ENCODE data around the gene ADCYAP1R1.

Gene ADCYAP1R1

DNA sequence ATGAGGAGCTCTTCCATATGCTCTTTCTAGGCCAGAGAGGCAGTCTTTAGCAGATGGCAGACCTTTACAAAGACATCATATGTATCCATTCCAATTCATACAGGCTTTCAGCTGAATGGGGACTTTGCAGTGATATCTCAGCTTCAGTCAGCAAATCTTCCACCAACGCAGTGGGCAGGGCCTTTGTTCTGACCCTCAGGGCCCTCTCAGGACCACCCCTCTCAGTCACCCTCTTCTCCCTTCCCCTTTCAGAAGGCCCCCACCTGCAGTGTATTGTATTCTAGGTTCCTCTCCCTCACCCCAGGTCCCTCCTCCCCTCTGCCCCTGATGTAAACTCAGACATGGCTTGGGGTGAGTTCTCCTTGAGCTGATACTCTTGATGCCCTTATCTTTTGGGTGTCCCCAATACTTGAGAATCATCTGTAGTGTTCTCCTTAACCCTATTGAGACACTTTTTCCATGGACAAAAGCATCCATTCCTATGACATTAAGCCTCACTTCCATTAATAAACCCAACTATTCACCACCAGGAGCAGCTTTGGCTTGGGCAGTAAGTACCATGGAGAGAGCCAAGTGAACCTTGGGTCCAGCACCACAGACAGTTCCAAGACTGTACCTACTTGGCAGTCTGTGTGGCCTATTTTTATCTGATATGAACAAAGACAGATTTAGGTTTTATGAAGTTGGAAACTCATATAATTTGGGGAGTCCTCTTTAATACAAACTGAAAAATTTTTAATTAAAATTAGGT lies 62.7 kb downstream of the ADCYAP1R1 start:
- Histone ChIP-seq H3K27me3 (ENCODE audit: control insufficient read depth, insufficient read depth, low read length) (no peaks in the 10 kb centered on the region), H3K27ac (ENCODE audit: low read length) (no peak overlapping the region), H3K36me3 (ENCODE audit: control insufficient read depth, low read depth, low read length) (no peaks in the 10 kb centered on the region), H3K9me3 (ENCODE audit: control insufficient read depth, low read depth, low read length) (no peaks in the 10 kb centered on the region), H3K4me3 (ENCODE audit: low read length) (no peak overlapping the region), H3K9ac (ENCODE audit: low read length) (no peak overlapping the region), H3K4me1 (ENCODE audit: control insufficient read depth, low read depth, low read length) (no peaks in the 10 kb centered on the region)

DNA sequence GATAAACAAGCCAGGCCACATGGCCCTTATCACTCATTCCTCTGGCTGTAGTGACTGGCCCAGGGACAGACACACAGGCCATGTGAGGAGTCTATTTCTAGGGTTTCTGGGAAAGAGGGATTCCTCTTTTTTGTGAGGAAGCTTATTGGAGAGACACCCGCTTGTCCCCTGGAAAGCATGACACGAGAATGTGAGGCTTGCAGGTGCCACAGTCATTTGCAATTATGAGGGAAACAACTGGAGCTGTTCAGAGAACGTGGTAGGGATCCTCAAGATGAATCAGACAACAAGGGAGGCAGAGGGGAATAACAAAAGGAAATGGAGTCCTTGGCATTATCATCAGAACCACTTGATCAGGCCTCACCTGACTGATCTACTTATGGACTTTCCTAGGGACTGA lies 64.5 kb downstream of the ADCYAP1R1 start:
- Histone ChIP-seq H3K9me3 (ENCODE audit: control insufficient read depth, low read depth, low read length) (no peaks in the 10 kb centered on the region), H3K27ac (ENCODE audit: low read length) (no peak overlapping the region), H3K36me3 (ENCODE audit: control insufficient read depth, low read depth, low read length) (no peaks in the 10 kb centered on the region), H3K9ac (ENCODE audit: low read length) (no peak overlapping the region), H3K4me1 (ENCODE audit: control insufficient read depth, low read depth, low read length) (no peaks in the 10 kb centered on the region), H3K27me3 (ENCODE audit: control insufficient read depth, insufficient read depth, low read length) (no peaks in the 10 kb centered on the region), H3K4me3 (ENCODE audit: low read length) (no peak overlapping the region)

DNA sequence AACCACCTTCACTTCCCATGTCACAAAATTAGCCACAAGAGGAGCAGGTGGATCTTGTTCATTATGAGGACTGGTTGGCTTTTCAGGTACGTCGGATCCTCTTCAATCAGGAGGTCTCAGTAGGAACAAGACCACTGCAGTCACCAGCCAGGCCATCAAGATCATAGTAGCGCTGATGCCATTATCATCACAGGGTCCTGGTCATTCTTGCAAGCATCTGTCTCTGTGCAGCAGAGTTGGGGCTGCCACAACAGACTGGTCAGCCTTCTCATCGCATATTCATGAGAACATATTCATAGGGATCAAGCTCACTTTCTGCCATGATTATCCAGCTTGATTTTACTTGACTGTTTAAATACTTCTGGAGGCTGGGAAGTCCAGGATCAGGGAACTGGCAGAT lies 67.1 kb downstream of the ADCYAP1R1 start:
- H3K27me3 ChIP-seq (ENCODE audit: control insufficient read depth, insufficient read depth, low read length): no peaks in the 10 kb centered on the region
- H3K9me3 ChIP-seq (ENCODE audit: control insufficient read depth, low read depth, low read length): no peaks in the 10 kb centered on the region
- no peak overlapping the region for H3K9ac ChIP-seq (ENCODE audit: low read length)
- peaks cover 6% of the 10 kb centered on the region for H3K4me1 ChIP-seq (ENCODE audit: control insufficient read depth, low read depth, low read length)
- H3K36me3 ChIP-seq (ENCODE audit: control insufficient read depth, low read depth, low read length): no peaks in the 10 kb centered on the region
- H3K27ac ChIP-seq (ENCODE audit: low read length): no peak overlapping the region
- no peak overlapping the region for H3K4me3 ChIP-seq (ENCODE audit: low read length)

DNA sequence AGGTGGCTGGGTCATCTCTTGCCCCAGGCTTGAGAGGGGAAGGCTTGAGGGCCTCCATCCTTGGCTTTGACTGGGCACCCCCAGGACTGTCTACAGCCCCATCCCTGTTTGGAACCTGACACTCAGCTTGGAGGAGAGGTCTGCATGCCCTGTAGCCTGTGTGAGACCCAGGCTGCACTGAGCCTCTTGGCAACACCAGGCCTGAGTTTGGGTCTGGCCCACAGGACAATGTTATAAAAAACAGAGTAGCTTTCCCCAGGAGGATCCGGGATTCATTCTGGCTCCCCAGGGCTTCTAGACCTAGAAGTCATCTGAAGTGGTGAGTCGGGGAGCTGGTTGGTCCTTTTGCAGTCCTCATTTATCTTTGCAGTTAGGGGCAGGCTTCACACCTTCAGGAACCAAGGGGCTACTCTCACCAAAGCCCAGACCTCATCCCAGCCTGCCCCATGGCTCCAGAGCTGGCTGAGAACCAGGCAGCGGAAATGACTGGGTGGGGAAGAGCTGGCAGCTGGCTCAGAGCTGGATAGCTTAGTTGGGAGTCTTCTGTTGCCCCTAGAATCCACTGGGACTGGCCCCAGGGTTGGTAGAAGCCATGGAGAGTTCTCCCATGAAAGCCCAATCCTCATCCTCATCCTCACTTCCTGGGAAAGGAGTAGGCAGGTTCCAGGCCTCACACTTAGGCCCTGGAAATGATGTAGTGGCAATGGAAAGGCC lies 68.8 kb downstream of the ADCYAP1R1 start:
- Histone ChIP-seq H3K4me1 (ENCODE audit: control insufficient read depth, low read depth, low read length) (peaks cover 6% of the 10 kb centered on the region), H3K9ac (ENCODE audit: low read length) (no peak overlapping the region), H3K36me3 (ENCODE audit: control insufficient read depth, low read depth, low read length) (no peaks in the 10 kb centered on the region), H3K27me3 (ENCODE audit: control insufficient read depth, insufficient read depth, low read length) (no peaks in the 10 kb centered on the region), H3K27ac (ENCODE audit: low read length) (no peak overlapping the region), H3K4me3 (ENCODE audit: low read length) (no peak overlapping the region), H3K9me3 (ENCODE audit: control insufficient read depth, low read depth, low read length) (no peaks in the 10 kb centered on the region)

DNA sequence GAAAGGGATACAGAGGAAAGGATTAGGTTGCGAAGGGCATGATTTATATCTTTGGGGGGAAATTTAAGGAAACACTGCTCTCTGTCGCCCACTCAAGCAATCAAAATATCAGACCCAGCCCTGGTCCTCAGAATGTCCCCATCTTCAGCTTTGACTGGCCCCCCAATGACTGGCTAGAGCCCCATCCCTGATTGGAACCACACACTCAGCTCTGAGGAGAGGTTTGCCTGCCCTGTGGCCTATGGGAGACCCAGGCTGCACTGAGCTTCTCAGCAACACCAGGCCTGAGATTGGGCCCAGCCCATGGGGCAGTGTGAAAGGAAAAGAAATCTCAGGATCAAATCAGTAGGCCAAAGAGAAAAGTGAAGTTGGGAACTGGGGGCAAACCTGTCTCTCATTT lies 69.5 kb downstream of the ADCYAP1R1 start:
- Histone ChIP-seq H3K9me3 (ENCODE audit: control insufficient read depth, low read depth, low read length) (no peaks in the 10 kb centered on the region), H3K27ac (ENCODE audit: low read length) (no peak overlapping the region), H3K9ac (ENCODE audit: low read length) (no peak overlapping the region), H3K4me3 (ENCODE audit: low read length) (no peak overlapping the region), H3K36me3 (ENCODE audit: control insufficient read depth, low read depth, low read length) (no peaks in the 10 kb centered on the region), H3K4me1 (ENCODE audit: control insufficient read depth, low read depth, low read length) (peaks cover 6% of the 10 kb centered on the region), H3K27me3 (ENCODE audit: control insufficient read depth, insufficient read depth, low read length) (no peaks in the 10 kb centered on the region)

DNA sequence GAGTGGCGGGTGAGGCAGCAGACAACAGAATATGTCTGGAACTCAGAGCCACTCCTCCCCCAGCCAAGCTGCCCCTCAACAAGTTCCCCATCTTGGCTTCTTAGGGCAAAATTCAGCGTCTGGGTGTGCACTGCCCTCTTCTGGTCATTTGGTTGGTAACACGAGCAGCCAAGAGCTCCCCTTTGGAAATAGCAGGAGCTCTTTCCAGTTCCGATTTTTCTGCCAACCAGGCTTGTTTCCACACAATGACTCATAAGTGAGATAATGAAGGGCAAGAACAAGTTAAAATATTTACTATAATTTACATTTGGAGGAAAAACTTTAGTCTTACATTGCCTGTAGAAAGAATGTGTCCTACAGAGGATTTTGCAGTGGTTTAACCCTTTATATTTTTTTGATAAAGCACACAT lies 70.5 kb downstream of the ADCYAP1R1 start:
- no peak overlapping the region for H3K27ac ChIP-seq (ENCODE audit: low read length)
- H3K4me3 ChIP-seq (ENCODE audit: low read length): no peak overlapping the region
- no peaks in the 10 kb centered on the region for H3K36me3 ChIP-seq (ENCODE audit: control insufficient read depth, low read depth, low read length)
- H3K9me3 ChIP-seq (ENCODE audit: control insufficient read depth, low read depth, low read length): no peaks in the 10 kb centered on the region
- H3K4me1 ChIP-seq (ENCODE audit: control insufficient read depth, low read depth, low read length): peaks cover 6% of the 10 kb centered on the region
- H3K9ac ChIP-seq (ENCODE audit: low read length): no peak overlapping the region
- H3K27me3 ChIP-seq (ENCODE audit: control insufficient read depth, insufficient read depth, low read length): no peaks in the 10 kb centered on the region

DNA sequence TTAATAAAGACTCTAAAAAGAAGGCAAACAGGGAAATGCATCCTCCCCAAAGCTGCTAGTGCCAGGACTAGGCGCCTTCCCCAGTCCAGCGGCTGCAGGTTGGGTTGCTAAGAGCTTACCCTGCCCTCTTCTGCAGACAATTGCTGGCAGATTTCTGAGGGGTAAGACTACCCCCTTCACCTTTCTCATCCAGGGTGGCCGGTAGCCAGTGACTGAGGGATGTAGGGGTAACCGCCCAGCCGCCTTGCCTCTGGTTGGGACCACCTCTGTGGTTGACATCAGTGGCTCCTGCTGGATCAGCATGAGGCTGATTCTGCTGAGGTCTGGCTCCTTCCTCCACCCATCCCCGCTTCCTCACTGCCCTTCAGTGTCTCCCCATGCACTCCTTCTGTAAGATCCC lies 71.2 kb downstream of the ADCYAP1R1 start:
- Histone ChIP-seq H3K36me3 (ENCODE audit: control insufficient read depth, low read depth, low read length) (no peaks in the 10 kb centered on the region), H3K9ac (ENCODE audit: low read length) (no peak overlapping the region), H3K9me3 (ENCODE audit: control insufficient read depth, low read depth, low read length) (no peaks in the 10 kb centered on the region), H3K4me3 (ENCODE audit: low read length) (no peak overlapping the region), H3K27me3 (ENCODE audit: control insufficient read depth, insufficient read depth, low read length) (no peaks in the 10 kb centered on the region), H3K27ac (ENCODE audit: low read length) (no peak overlapping the region), H3K4me1 (ENCODE audit: control insufficient read depth, low read depth, low read length) (peaks cover 6% of the 10 kb centered on the region)

DNA sequence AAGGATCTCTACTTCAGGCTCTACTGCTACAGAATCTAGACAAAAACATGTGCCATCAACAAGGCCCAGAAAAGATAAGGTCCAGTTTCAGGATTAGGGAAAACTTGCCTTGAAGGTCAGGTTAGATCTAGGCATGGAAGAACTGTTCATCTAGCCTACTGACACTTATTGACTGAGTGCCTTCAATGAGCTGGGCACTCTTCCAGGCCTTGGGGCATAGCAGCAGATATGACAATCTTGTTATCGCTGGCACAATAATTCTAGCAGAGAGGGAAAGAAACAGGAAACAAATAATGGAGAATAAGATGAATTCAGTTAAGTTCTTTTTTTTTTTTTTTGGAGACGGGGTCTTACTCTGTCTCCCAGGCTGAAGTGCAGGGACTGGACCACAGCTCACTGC lies 71.6 kb downstream of the ADCYAP1R1 start:
- Histone ChIP-seq H3K36me3 (ENCODE audit: control insufficient read depth, low read depth, low read length) (no peaks in the 10 kb centered on the region), H3K4me1 (ENCODE audit: control insufficient read depth, low read depth, low read length) (peaks cover 6% of the 10 kb centered on the region), H3K27ac (ENCODE audit: low read length) (no peak overlapping the region), H3K27me3 (ENCODE audit: control insufficient read depth, insufficient read depth, low read length) (no peaks in the 10 kb centered on the region), H3K9ac (ENCODE audit: low read length) (no peak overlapping the region), H3K4me3 (ENCODE audit: low read length) (no peak overlapping the region), H3K9me3 (ENCODE audit: control insufficient read depth, low read depth, low read length) (no peaks in the 10 kb centered on the region)

DNA sequence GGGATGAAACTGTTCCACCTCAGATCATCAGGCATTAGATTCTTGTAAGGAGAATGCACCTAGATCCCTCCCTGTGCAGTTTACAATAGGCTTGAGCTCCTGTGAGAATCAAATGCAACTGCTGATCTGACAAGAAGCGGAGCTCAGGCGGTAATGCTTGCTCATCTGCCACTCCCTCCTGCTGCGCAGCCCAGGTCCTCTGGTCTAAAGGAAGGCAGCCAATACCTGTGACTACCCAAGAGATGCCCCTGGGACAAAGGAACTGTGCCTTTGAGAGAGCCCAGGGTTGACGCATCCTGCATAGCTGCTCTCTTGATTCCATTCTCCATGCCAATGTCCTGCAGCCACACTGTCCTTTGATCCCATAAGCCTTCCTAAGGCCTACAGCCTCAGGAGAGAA lies 73.1 kb downstream of the ADCYAP1R1 start:
- Histone ChIP-seq H3K27me3 (ENCODE audit: control insufficient read depth, insufficient read depth, low read length) (no peaks in the 10 kb centered on the region), H3K4me3 (ENCODE audit: low read length) (no peak overlapping the region), H3K9me3 (ENCODE audit: control insufficient read depth, low read depth, low read length) (no peaks in the 10 kb centered on the region), H3K36me3 (ENCODE audit: control insufficient read depth, low read depth, low read length) (no peaks in the 10 kb centered on the region), H3K27ac (ENCODE audit: low read length) (no peak overlapping the region), H3K4me1 (ENCODE audit: control insufficient read depth, low read depth, low read length) (peaks cover 6% of the 10 kb centered on the region), H3K9ac (ENCODE audit: low read length) (no peak overlapping the region)

DNA sequence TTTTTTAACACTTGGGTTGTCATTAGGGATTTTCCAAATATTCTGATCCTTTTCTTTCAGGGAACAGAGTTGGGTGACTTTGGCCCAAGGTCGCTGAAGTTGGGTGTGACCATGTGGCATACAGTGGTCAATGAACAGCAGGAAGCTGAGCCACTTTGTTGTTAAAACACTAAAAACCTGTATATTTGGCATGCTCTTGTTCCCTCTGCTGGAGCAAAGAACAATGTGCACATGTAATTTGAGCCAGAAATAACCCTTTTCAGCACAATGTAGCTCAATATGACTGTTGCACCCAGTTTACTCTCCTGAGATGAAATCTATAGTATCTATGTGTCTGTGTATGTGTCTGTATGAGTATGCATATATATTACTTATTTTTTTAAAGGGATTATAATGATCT lies 74.9 kb downstream of the ADCYAP1R1 start:
- Histone ChIP-seq H3K9me3 (ENCODE audit: control insufficient read depth, low read depth, low read length) (no peaks in the 10 kb centered on the region), H3K9ac (ENCODE audit: low read length) (no peak overlapping the region), H3K36me3 (ENCODE audit: control insufficient read depth, low read depth, low read length) (no peaks in the 10 kb centered on the region), H3K27me3 (ENCODE audit: control insufficient read depth, insufficient read depth, low read length) (no peaks in the 10 kb centered on the region), H3K27ac (ENCODE audit: low read length) (no peak overlapping the region), H3K4me1 (ENCODE audit: control insufficient read depth, low read depth, low read length) (peaks cover 6% of the 10 kb centered on the region), H3K4me3 (ENCODE audit: low read length) (no peak overlapping the region)

DNA sequence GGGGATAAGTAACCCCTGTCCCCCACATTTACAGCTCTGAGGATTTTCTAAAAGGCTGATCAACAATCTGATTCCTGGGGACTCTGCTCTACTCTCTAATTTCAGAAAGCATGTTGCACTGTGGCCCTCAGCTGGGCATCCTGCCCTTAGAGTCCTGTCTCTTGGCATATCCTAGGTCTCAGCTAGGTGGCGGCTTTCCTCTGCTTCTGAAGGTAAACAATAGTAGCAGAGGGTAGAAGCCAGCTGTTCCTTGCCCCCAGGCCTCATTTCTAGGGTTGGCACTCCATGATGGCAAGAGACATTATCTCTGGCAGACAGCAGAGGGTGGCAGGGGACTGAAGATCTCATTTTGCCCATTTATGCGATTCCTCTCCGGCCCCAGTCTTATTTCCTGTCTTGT lies 77.0 kb downstream of the ADCYAP1R1 start:
- Histone ChIP-seq H3K36me3 (ENCODE audit: control insufficient read depth, low read depth, low read length) (no peaks in the 10 kb centered on the region), H3K27me3 (ENCODE audit: control insufficient read depth, insufficient read depth, low read length) (no peaks in the 10 kb centered on the region), H3K9me3 (ENCODE audit: control insufficient read depth, low read depth, low read length) (no peaks in the 10 kb centered on the region), H3K27ac (ENCODE audit: low read length) (no peak overlapping the region), H3K9ac (ENCODE audit: low read length) (no peak overlapping the region), H3K4me3 (ENCODE audit: low read length) (no peak overlapping the region), H3K4me1 (ENCODE audit: control insufficient read depth, low read depth, low read length) (no peaks in the 10 kb centered on the region)

DNA sequence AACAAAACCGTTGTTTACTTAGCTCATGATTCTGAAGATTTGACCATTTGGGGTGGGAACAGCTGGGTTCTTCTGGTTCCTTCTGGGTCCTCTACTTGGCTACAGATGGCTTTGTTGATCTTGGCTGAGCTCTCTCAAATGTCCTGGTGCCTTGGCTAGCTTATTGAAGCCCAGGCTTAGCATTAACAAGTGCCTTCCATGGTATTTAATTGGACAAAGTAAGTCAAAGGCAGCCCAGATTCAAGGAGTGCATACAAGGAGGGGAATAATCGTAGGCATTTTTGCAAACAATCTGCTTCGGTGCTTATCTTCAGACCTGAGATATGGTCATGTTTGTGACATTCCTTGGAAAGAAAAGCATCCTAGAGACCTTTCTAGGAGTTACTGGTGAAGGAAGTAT lies 81.4 kb downstream of the ADCYAP1R1 start:
- H3K27ac ChIP-seq (ENCODE audit: low read length): no peak overlapping the region
- no peaks in the 10 kb centered on the region for H3K4me1 ChIP-seq (ENCODE audit: control insufficient read depth, low read depth, low read length)
- no peaks in the 10 kb centered on the region for H3K27me3 ChIP-seq (ENCODE audit: control insufficient read depth, insufficient read depth, low read length)
- H3K9me3 ChIP-seq (ENCODE audit: control insufficient read depth, low read depth, low read length): no peaks in the 10 kb centered on the region
- H3K9ac ChIP-seq (ENCODE audit: low read length): no peak overlapping the region
- no peak overlapping the region for H3K4me3 ChIP-seq (ENCODE audit: low read length)
- no peaks in the 10 kb centered on the region for H3K36me3 ChIP-seq (ENCODE audit: control insufficient read depth, low read depth, low read length)

All from iPS-18a (cell line).